ENCODE results near the gene ILKAP.

The ILKAP gene, protein sequence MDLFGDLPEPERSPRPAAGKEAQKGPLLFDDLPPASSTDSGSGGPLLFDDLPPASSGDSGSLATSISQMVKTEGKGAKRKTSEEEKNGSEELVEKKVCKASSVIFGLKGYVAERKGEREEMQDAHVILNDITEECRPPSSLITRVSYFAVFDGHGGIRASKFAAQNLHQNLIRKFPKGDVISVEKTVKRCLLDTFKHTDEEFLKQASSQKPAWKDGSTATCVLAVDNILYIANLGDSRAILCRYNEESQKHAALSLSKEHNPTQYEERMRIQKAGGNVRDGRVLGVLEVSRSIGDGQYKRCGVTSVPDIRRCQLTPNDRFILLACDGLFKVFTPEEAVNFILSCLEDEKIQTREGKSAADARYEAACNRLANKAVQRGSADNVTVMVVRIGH

DNA sequence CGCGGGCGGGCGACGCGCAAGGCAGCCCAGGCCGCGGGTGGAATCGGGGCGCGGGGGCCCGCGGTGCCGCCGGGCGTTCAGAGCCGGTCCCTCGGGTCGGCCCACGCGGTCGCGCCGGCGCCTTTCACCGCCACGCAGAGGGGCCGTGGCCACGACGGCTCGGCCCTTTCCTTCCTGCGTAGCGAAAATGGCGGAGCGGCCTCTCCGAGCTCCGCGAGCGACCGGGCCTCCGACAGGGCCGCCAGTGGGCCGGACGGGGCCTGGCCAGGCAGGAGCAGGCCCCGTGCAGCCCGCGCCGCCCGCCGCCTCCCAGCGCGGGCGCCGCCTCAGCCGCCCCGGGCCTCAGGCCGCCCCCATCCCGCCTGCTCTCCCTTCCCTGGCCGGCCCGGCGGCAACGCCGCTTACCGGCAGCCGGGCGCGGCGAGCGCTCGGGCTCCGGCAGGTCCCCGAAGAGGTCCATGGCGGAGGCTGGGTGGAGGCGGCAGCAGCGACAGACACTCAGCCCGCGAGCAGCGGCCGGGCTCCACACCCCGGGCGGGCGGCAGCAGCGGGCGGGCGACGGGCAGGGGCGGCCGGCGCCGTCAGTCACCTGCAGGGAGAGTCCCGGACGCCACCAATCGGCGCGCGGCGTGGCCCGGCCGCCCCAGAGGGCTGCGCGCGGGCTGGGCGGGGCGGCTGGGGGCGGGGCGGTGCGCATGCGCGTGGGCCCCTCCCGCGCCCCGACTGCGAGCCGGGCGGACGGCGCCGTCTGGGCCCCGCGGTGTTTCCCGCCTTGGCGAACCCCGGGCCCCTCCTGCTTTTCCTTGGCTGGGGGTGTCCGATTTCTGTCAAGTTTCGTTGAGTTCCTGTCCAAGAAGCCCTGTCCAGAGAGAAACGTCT lies at the start of gene ILKAP:
TSS of gene ILKAP (minus strand) at position 602 of the 879 bp plus-strand sequence. CDS start at position 460, 142 bp downstream.
- peak; percentile 86 for DNase-seq

DNA sequence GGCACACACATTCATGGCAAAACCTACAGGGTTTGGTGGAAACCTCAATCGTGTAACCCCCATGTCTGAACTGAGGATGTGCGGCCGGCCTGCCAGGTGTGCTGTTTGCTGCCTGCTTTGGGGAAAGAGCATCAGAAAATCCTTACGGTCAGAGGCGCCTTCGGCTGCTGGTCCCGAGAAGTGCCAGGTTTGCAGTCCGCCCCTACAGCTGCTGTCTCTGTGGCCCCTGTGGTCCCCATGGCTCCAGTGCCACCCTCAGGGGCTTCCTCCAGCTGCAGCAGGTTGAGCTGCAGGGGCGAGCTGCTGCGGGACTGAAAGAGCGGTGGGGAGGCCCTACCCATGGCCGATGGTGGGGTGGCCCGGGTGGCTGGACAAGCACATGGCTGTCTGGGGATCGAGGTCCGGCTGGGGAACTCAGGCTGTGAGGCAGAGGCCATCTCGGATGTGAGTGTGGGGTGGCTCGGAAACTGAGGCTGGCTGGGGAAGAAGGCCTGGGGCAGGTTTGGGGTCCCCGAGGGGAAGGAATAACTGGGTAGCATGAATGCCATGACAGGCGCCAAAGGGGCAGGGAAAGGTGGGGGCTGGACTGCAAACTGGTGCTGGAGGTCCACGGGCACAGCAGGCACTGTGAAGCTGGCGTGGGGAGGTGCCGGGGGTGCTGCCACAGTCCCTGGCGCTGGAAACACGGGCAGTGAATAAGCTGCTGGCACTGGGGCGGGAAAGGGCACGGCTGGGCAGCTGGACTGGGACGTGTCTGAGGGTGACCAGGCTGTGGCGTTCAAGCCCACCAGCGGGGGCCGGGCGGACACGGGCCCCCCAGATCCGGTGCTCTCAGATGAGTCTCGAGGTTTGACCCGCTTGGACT lies 49.5 kb upstream of the ILKAP start:
- DNase-seq: no peak

- no peak for DNase-seq
These were observed 48.5 kb upstream of the ILKAP start for GRCh38 chr2:238251986-238252385.

- DNase-seq: no peak
These were observed 47.8 kb upstream of the ILKAP start for GRCh38 chr2:238251331-238251730.

- DNase-seq: no peak
These were observed 47.4 kb upstream of the ILKAP start for GRCh38 chr2:238250896-238251295.

GRCh38 chr2:238247841-238248453 lies 44.5 kb upstream of the ILKAP start:
- no peak for DNase-seq

DNA sequence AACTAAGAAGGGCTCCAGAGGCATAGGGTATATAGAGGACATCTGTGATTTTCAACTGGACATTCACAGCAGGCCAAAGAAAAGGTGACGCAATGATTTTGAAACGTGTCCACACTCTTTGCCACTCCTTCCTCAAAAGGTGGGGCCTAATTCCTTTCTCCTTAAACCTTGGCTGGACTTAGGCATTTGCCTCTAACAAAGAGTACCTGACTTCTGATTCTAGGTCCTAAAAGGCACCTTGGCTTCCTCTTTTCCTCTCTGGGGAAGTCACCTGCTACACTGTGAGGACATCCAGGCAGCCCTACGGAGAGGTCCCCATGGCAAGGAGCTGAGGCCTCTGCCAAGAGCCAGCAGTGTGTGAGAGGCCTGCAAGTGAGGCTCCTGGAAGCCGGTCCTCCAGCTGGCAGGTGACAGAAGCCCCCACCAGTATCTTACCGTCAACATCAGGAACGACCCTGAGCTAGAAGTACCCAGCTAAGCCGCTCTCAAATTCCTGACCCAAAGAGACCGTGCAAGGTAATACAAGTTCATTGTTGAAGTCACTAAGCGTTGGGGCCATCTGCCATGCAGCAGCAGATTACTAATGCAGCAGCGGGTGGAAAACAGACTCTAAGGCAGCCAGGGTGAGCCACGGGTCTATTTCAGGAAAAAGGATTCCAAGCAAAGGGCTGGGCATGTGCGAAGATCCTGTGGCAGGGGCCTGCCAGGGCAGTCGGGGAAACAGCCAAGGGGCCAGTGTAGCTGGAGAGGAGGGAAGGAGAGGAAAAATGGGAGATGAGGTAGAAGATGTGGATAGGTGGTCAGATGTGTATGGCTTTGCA lies 43.7 kb upstream of the ILKAP start:
- DNase-seq: no peak

GRCh38 chr2:238244151-238244550 lies 40.7 kb upstream of the ILKAP start:
- no peak for DNase-seq

- no peak for DNase-seq
These were observed 40.1 kb upstream of the ILKAP start for GRCh38 chr2:238243496-238244076.

- DNase-seq: no peak
These were observed 39.4 kb upstream of the ILKAP start for GRCh38 chr2:238242731-238243495.

GRCh38 chr2:238241970-238242369 lies 38.5 kb upstream of the ILKAP start:
- DNase-seq: no peak

DNA sequence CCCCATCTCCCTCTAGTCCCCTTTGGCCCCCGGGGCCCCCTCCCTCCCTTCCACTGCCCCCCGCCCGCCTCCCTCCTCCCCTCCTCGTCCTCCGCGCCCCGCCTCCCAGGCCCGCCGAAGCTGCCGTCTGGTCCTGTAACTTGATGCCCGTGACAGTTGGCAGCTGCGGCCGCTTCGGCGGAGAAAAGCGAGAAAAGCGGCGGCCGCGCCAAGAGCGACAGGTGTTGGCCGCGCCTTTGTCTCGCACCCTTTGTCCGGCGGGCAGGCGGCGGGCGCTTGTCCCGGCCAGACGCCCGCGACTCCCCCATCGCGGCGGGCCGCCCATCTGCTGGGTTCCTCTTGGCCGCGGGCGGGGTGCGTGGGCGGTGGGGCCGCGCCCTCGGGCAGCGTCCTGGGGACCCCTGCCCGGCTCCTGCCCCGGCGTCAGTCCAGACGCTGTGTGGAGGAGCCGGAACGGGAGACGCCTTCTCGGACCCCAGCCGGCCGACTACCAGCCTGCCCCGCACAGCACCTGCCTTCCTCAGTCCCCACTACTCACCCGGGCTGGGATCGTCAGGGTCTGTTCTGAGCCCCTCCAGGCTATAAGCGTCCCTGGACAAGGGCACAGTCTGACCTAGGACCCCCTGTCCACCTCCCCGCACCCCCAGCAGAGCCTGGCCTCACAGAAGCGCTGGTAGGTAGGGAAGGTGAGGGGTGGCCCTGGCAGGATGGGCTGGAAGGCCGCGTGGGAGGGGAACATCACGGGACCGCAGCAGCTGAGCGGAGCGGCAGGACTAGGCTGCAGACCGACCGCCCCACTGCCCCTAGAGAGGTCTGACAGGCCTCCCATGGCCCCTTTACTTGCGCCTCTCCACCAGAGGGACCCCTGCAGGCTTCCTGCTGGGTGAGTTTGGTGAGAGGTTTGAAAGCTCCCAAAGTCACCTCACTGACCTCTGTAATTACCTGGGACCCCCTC lies 37.5 kb upstream of the ILKAP start:
- no peak for DNase-seq

- peak; percentile 63 for DNase-seq
These were observed 36.6 kb upstream of the ILKAP start, which contains the start of gene HES6 for GRCh38 chr2:238239863-238240756. HES6 (minus strand) TSS chr2:238240038; CDS start chr2:238239905, 133 bp downstream.

DNA sequence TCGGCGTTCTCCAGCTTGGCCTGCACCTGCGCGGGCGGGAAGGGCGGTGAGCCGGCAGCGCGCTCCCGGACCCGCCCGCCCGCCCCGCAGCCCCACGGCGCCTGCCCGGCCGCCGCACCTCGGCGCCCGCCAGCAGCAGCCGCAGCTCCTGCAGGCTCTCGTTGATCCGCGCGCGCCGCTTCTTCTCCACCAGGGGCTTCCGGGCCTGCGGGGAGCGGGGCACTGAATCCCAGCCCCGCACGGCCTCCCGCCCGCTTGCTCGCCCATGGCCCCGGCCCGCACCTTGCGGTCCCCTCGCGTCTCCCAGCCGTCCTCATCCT lies 36.0 kb upstream of the ILKAP start:
- peak; percentile 7 for DNase-seq

DNA sequence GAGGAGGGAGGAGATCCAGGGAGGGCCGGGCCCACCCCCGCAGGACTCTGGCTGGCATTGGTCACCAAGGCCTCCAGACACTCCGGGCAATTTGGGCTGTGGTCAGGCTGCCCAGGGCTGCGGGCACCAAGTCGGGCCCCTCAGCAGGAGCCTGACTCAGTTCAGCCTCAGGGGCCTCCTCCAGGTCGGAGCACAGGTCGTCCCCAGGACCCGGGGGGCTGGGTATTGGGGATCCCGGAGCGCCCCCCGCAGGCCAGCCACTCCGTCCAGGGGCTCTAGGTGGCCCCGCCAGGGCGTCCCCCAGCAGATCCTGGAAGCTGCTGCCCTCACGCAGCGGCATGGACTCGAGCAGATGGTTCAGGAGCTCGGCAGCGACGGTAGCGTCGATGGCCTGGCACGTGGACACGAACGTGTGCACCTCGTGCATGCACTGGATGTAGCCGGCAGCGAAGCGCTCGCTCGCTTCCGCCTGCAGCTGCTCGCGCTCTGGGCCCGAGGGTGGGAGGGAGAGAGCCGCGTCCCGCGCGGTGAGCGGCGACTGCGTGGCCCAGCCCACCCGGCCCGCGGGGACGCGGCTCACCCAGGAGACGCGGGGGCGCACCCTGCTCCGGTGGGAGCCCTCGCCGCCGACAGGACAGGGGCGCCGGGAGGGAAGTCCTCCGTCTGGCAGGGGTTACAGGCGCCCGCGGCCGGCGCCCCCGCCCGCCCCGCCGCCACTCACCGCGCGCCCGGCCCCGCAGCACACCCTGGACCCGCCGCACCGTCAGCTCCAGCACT lies 35.5 kb upstream of the ILKAP start:
- peak; percentile 20 for DNase-seq

DNA sequence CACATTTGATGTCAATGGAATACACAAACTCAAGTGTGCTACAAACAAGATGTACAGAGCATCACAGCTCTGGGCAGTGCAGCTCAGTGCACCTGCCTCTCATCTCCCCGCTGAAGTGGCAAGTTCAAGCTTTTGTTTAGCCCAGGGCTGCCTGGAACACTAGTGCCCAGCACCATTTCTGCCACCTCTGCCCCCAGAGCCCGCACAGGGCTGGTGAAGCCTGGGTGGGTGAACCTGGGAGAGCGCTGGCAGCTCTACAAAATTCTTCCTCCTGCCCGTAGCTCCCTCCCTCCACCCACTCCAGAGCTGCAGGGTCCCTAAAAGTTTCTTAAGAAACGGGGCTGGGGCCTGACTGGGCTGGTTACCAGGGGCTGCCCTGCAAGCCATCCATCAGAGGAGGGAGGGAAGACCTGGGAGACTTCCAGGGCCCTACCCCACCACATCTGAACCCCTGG lies 34.8 kb upstream of the ILKAP start:
- no peak for DNase-seq

Data from CD4-positive, alpha-beta T cell treated with Interleukin-4 for 4 hours (primary cell).